DOHH2 (cell line): Measurements from ENCODE around the gene TCTN3.

Source experiments
- H3F3A ChIP-seq: fragments of 200-600 bp; sonication (generic), shearing (Covaris generic); 2 replicates; pipeline ENCODE4 v1.6.0; 2016; ENCODE audit warnings: antibody characterized with exemption, mild to moderate bottlenecking; ENCODE audit not compliant: control insufficient read depth, insufficient read depth
- H3K27ac ChIP-seq: fragments of 200-600 bp; sonication (generic); 2 replicates; pipeline ENCODE4 v1.5.1; 2014; ENCODE audit warnings: low read depth, mild to moderate bottlenecking, low read length, moderate library complexity
- H3K27me3 ChIP-seq: fragments of 200-600 bp; sonication (generic); 2 replicates; pipeline ENCODE4 v1.6.1; 2014; ENCODE audit warnings: mild to moderate bottlenecking, low read length, mixed read lengths; ENCODE audit not compliant: control insufficient read depth
- H3K36me3 ChIP-seq: fragments of 200-600 bp; sonication (generic); 2 replicates; pipeline ENCODE4 v1.6.1; 2014; ENCODE audit warnings: mild to moderate bottlenecking, low read length, moderate library complexity, mixed read lengths; ENCODE audit not compliant: control insufficient read depth
- H3K4me1 ChIP-seq: fragments of 200-600 bp; sonication (generic); 2 replicates; pipeline ENCODE4 v1.6.1; 2014; ENCODE audit warnings: mild to moderate bottlenecking, low read length, mixed read lengths; ENCODE audit not compliant: control insufficient read depth
- H3K4me2 ChIP-seq: fragments of 200-600 bp; sonication (generic); 2 replicates; pipeline ENCODE4 v1.6.0; 2014; ENCODE audit warnings: mild to moderate bottlenecking, low read length, moderate library complexity
- H3K4me3 ChIP-seq: fragments of 200-600 bp; sonication (generic); 2 replicates; pipeline ENCODE4 v1.5.1; 2014; ENCODE audit warnings: mild to moderate bottlenecking, low read length, mixed read lengths
- H3K79me2 ChIP-seq: fragments of 200-600 bp; sonication (generic); 2 replicates; pipeline ENCODE4 v1.6.1; 2014; ENCODE audit warnings: mild to moderate bottlenecking, low read length, mixed read lengths; ENCODE audit not compliant: control insufficient read depth
- H3K9me2 ChIP-seq: fragments of 200-600 bp; sonication (generic); replicated peaks from 2 replicates; pipeline ENCODE4 v1.6.1; 2014; ENCODE audit warnings: mild to moderate bottlenecking, low read length, mixed read lengths; ENCODE audit not compliant: control insufficient read depth
- H3K9me3 ChIP-seq: fragments of 200-600 bp; sonication (generic); 2 replicates; pipeline ENCODE4 v1.6.1; 2014; ENCODE audit warnings: antibody characterized with exemption, low read length, mixed read lengths; ENCODE audit not compliant: control insufficient read depth, insufficient read depth
- H4K20me1 ChIP-seq: fragments of 200-600 bp; sonication (generic); 2 replicates; pipeline ENCODE4 v1.6.0; 2014; ENCODE audit warnings: low read depth, mild to moderate bottlenecking, antibody characterized with exemption, low read length, moderate library complexity; ENCODE audit not compliant: control insufficient read depth, insufficient read depth
- CTCF ChIP-seq: fragments of 200-600 bp; sonication (generic); IDR thresholded peaks from one replicate; pipeline ENCODE4 v1.5.1; 2014; ENCODE audit warnings: antibody characterized with exemption, mild to moderate bottlenecking, low read depth, low read length; ENCODE audit not compliant: poor library complexity, severe bottlenecking
- EZH2phosphoT487 ChIP-seq: fragments of 200-600 bp; sonication (generic); IDR thresholded peaks from 2 replicates; pipeline ENCODE4 v1.6.1; 2017; ENCODE audit warnings: borderline replicate concordance, mild to moderate bottlenecking, antibody characterized with exemption, low read length, moderate library complexity, mixed read lengths

TCTN3 gene

GRCh38 chr10:95661818-95662217 lies 31.9 kb downstream of the TCTN3 start:
- Histone ChIP-seq H3K79me2 (peaks cover 6% of the 10 kb centered on the region), H3K9me2 (no peaks in the 10 kb centered on the region), H3K4me1 (peaks cover 6% of the 10 kb centered on the region), H3K27me3 (no peaks in the 10 kb centered on the region), H3F3A (0 out of 2 replicates have a peak, but pooled peaks cover 5% of the 10 kb centered on the region), H3K4me2 (no peak overlapping the region), H3K27ac (no peak overlapping the region), H4K20me1 (no peaks in the 10 kb centered on the region), H3K36me3 (peaks cover 21% of the 10 kb centered on the region), H3K9me3 (no peaks in the 10 kb centered on the region), H3K4me3 (no peak overlapping the region)
- no peak for TF ChIP-seq CTCF
- TF ChIP-seq EZH2phosphoT487, result no peak

GRCh38 chr10:95660283-95660682 lies 33.4 kb downstream of the TCTN3 start:
- no peaks in the 10 kb centered on the region for H4K20me1 ChIP-seq
- H3K79me2 ChIP-seq, result peaks cover 21% of the 10 kb centered on the region
- no peak overlapping the region for H3K4me2 ChIP-seq
- H3K27me3 ChIP-seq, result no peaks in the 10 kb centered on the region
- H3K27ac ChIP-seq, result no peak overlapping the region
- H3F3A ChIP-seq, result 0 out of 2 replicates have a peak, but pooled peaks cover 5% of the 10 kb centered on the region
- H3K36me3 ChIP-seq, result peaks cover 25% of the 10 kb centered on the region
- H3K4me1 ChIP-seq, result peaks cover 11% of the 10 kb centered on the region
- no peak overlapping the region for H3K4me3 ChIP-seq
- H3K9me3 ChIP-seq, result no peaks in the 10 kb centered on the region
- no peak for TF ChIP-seq CTCF
- no peak for TF ChIP-seq EZH2phosphoT487
- H3K9me2 ChIP-seq, result no peaks in the 10 kb centered on the region

- TF ChIP-seq EZH2phosphoT487 (no peak), CTCF (no peak)
- Histone ChIP-seq H3K36me3 (peaks cover 32% of the 10 kb centered on the region), H3K9me2 (no peaks in the 10 kb centered on the region), H3K4me1 (peaks cover 20% of the 10 kb centered on the region), H3K79me2 (peaks cover 51% of the 10 kb centered on the region), H3K27ac (no peak overlapping the region), H3K9me3 (no peaks in the 10 kb centered on the region), H3K27me3 (no peaks in the 10 kb centered on the region), H3F3A (0 out of 2 replicates have a peak, but pooled peaks cover 5% of the 10 kb centered on the region), H3K4me3 (peak overlapping the region; percentile 85), H4K20me1 (no peaks in the 10 kb centered on the region), H3K4me2 (peak overlapping the region; percentile 88)
Observed at GRCh38 chr10:95657250-95657649, 36.5 kb downstream of the TCTN3 start.
